Right lobe of liver (tissue), 4 donors: ENCODE results near the gene NFATC1.

Experiments used
- POLR2A ChIP-seq: fragments of 450-650 bp; IDR thresholded peaks from one replicate; pipeline ENCODE4 v1.6.1; 2017; ENCODE audit warnings: antibody characterized with exemption, mild to moderate bottlenecking
- TF ChIP-seq, protein P1 (sequence below), 4 donors: fragments of 200-600 bp in 3 of 4; fragments of 450-650 bp in 1 of 4; IDR thresholded peaks; one replicate each; pipeline versions ENCODE4 v1.5.1 to v1.8.0; 2016 to 2022; ENCODE audit warnings: antibody characterized with exemption in 4 of 4, mild to moderate bottlenecking in 2 of 4
- donor health status: DM: no; HTN: no; CAD: no.
- donor health status: DM: no; HTN: no; CAD: no.
- donor health status: DM: no; HTN: yes; CAD: no.

DNA sequence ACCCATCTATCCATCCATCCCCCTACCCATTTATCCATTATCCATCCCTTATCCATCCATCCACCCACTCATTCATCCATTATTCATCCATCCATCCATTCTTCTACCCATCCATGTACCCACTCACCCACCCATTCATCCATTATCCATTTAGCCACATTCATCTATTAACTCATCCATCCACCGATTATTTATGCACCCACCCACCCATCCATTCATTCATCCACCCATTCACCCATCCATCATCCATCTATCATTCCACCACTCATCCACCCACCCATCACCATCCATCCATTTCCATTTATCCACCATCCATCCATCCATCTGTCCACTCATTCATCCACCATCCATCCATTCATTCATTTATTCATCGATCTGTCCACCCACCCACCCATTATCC is 146.5 kb downstream of the NFATC1 start:
- TF ChIP-seq, protein P1, sequence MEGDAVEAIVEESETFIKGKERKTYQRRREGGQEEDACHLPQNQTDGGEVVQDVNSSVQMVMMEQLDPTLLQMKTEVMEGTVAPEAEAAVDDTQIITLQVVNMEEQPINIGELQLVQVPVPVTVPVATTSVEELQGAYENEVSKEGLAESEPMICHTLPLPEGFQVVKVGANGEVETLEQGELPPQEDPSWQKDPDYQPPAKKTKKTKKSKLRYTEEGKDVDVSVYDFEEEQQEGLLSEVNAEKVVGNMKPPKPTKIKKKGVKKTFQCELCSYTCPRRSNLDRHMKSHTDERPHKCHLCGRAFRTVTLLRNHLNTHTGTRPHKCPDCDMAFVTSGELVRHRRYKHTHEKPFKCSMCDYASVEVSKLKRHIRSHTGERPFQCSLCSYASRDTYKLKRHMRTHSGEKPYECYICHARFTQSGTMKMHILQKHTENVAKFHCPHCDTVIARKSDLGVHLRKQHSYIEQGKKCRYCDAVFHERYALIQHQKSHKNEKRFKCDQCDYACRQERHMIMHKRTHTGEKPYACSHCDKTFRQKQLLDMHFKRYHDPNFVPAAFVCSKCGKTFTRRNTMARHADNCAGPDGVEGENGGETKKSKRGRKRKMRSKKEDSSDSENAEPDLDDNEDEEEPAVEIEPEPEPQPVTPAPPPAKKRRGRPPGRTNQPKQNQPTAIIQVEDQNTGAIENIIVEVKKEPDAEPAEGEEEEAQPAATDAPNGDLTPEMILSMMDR (IDR thresholded peaks at IDR 0.05): no peak
- TF ChIP-seq POLR2A: no peak
